T-helper 2 cell treated with Interferon-gamma antibody and Interleukin-4, amounts not matched to agents 5 μg/mL and 100 μg/mL, for 36 hours (primary cell): ENCODE measurements around the gene TMEM263.
"Not testable (repeated sequence)": the region's sequence is repeated elsewhere in the genome, so short reads cannot be mapped to it uniquely, and the experiment has no call there.

ENCODE experiments used
- DNase-seq: peaks from one replicate; pipeline ENCODE4 v3.0.0; 2021; ENCODE audit warnings: low spot score
- H3K27ac Mint-ChIP-seq: one replicate; pipeline ENCODE4 v1.8.0; 2021; ENCODE audit warnings: mild to moderate bottlenecking, mixed read lengths
- H3K27me3 Mint-ChIP-seq: one replicate; pipeline ENCODE4 v1.8.0; 2021; ENCODE audit warnings: low read depth, mixed read lengths
- H3K36me3 Mint-ChIP-seq: one replicate; pipeline ENCODE4 v1.8.0; 2021; ENCODE audit warnings: low read depth, mixed read lengths
- H3K4me1 Mint-ChIP-seq: one replicate; pipeline ENCODE4 v1.8.0; 2021; ENCODE audit warnings: low read depth, mixed read lengths
- H3K4me3 Mint-ChIP-seq: one replicate; pipeline ENCODE4 v1.8.0; 2022; ENCODE audit warnings: mild to moderate bottlenecking, moderate library complexity, mixed read lengths
- H3K9me3 Mint-ChIP-seq: one replicate; pipeline ENCODE4 v1.8.0; 2021; ENCODE audit warnings: mixed read lengths

TMEM263 gene

DNA sequence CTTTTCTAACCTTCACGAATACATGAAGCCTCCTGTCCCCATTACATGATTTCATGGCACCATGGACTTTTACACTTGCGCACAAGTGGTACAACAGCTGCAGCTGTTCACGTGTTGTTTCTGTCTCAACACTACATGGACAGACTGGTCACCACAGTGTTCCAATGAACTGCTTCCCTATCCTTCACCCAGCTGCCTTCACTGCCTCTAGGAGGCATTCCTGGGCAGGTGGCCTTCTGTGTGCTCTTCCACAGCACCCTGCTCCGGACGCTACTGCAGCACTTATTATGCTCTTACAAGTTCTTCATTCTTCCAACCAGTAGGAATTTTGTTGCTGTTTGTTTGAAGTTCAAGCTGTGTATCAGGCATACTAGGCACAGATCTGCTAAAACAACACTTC is 29.8 kb downstream of the TMEM263 start:
- no peaks in the 10 kb centered on the region for H3K9me3 Mint-ChIP-seq
- peaks cover 17% of the 10 kb centered on the region for H3K36me3 Mint-ChIP-seq
- no peaks in the 10 kb centered on the region for H3K27me3 Mint-ChIP-seq
- H3K4me3 Mint-ChIP-seq, result no peak overlapping the region
- H3K27ac Mint-ChIP-seq, result no peak overlapping the region
- H3K4me1 Mint-ChIP-seq, result peaks cover 25% of the 10 kb centered on the region
- DNase-seq, result no peak

DNA sequence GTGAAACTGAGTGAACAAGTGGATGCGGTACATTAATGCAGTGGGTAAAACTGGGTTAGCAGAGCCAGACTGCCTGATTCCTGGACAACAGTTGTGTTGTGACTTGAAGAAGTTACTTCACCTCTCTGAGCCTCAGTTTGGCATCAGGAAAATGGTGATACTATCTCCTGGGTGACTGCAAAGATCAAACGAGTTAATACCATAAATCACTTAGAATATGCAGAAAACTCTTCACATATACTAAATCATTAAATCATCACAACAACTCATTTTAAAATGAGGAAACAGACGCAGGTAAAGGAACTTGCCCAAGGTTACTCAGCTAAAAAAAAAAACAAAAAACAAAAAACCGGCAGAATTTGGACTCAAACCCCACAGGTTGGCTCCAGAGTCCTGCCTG is 30.4 kb downstream of the TMEM263 start:
- Mint-ChIP-seq H3K27me3 (no peaks in the 10 kb centered on the region), H3K27ac (no peak overlapping the region), H3K36me3 (peaks cover 17% of the 10 kb centered on the region), H3K4me3 (peak overlapping the region; percentile 91), H3K4me1 (peaks cover 25% of the 10 kb centered on the region), H3K9me3 (no peaks in the 10 kb centered on the region)
- DNase-seq, result no peak

DNA sequence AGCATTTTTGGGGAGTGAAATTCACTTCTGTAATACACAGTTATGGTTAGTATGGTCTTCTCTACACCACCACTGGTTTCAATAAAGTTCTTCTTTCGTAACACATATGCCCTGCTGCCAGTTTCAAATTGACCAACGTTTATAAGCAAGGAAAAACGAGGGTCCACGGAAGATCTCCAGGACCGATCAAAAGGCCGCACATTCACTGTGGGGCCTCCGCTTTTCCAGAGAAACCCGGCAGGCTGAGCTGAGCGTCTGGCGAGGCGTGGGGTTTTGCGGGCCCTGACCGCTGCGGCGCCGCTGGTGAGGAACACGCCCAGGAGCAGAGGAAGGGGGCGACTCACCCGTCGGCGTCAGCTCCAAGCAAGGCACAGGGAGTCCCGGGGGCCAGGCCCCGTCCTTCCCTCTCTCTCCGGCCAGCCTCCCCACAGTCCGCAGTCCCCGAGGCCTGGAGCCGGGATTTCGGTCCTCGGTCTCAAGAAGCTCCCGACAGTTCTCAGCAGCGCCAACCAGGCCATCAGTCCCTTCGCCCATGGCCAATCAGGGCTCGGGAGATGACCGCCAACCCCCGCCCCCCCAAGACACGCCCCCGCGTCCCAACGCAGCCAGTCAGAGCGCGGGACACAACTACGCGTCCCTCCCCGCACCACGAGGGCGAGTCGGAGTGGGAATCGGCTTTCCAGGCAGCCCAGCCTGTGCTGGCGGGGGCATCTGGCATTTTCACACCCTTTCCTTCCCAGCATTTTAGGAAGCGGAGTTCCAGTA is 31.1 kb downstream of the TMEM263 start, which contains the start of gene MTERF2:
TSS of gene MTERF2 (minus strand) at position 522 of the 765 bp plus-strand sequence. CDS start 8,432 bp downstream, outside the sequence.
- Mint-ChIP-seq H3K27me3 (no peaks in the 10 kb centered on the region), H3K4me1 (peaks cover 25% of the 10 kb centered on the region), H3K4me3 (peak within 1 kb of the TSS; percentile 91), H3K36me3 (peaks cover 17% of the 10 kb centered on the region), H3K9me3 (no peaks in the 10 kb centered on the region), H3K27ac (peak within 1 kb of the TSS; percentile 70)
- peak; percentile 69 for DNase-seq

DNA sequence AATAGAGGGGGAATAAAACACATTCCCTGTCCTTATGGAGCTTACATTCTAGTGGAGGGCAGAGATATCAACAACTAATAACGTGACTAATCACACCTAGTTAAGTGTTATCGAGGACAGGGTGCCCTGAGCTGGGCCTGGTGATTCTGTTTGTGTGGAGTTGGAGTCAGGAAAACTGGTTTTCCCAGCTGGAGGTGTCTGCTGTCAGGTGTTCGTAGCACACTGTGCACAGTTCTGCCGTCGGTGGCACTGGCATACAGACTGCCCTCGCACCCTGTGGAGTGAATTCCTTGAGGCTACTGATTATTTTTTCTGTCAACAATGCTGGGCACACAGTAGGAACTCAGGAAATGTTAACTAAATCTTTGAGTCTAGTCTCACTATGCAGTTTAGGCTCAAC is 32.1 kb downstream of the TMEM263 start:
- H3K27ac Mint-ChIP-seq, result no peak overlapping the region
- no peaks in the 10 kb centered on the region for H3K27me3 Mint-ChIP-seq
- H3K4me1 Mint-ChIP-seq, result peaks cover 25% of the 10 kb centered on the region
- DNase-seq, result no peak
- H3K9me3 Mint-ChIP-seq, result no peaks in the 10 kb centered on the region
- H3K4me3 Mint-ChIP-seq, result peak overlapping the region; percentile 91
- peaks cover 17% of the 10 kb centered on the region for H3K36me3 Mint-ChIP-seq

DNA sequence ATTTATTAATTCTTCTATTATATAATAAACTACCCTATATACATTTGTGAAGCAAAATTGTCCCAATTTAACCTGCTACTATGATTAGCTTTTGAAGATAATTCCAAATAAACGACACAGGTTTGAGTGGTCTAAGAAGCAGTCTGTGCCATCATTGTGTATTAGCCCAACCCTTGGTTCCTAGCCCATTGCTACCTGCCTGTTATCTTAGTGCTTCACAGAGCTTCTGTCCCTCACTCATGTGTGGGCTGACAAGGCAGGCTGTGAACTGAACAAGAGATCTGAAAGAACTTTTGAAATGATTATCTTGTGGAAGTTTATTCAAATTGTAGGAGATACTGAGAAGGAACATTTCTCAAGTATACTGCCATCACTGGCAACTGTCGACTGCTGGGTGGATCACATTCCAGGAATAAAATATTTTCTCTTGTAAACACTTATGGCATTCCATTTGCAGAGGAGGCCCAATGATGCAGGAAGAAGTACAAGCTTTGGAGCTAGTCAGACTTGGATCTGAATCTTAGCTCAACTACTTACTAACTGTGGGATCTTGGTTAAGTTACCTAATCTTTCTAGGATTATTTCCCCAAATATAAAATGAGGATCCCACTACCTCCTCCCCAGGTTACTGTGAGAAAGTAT is 39.0 kb downstream of the TMEM263 start:
- Mint-ChIP-seq H3K27me3 (no peaks in the 10 kb centered on the region), H3K4me3 (no peak overlapping the region), H3K36me3 (peaks cover 3% of the 10 kb centered on the region), H3K4me1 (no peaks in the 10 kb centered on the region), H3K9me3 (no peaks in the 10 kb centered on the region), H3K27ac (no peak overlapping the region)
- no peak for DNase-seq

DNA sequence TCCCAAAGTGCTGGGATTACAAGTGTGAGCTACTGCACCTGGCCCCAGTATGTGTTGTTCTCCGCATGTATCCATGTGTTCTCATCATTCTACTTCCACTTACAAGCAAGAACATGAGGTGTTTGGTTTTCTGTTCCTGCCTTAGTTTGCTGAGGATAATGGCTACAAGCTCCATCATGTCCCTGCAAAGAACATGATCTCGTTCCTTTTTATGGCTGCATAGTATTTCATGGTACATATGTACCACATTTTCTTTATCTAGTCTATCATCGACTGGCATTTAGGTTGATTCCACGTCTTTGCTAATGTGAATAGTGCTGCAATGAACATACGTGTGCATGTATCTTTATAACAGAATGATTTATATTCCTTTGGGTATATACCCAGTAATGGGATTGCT is 40.4 kb downstream of the TMEM263 start:
- H3K27me3 Mint-ChIP-seq, result not testable (repeated sequence)

DNA sequence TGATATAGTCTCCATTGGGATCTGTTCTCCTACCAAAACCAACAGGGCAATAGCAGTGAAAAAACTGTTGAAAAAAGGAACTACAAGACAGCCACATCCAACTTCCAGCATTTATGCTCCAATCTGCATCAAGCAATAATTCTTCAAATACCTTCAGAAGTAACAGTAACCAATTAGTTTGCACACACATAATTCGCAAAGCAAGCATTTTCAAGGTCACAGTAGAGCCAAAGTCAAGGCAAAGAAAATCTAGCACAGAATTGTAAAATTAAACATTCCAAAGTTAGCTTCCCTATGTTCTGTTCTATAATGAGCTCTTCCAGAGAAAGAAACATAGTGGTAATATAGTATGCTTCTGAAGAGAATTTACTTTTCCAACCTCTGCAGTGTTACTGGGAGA is 42.2 kb downstream of the TMEM263 start:
- peaks cover 9% of the 10 kb centered on the region for H3K36me3 Mint-ChIP-seq
- H3K9me3 Mint-ChIP-seq, result no peaks in the 10 kb centered on the region
- no peaks in the 10 kb centered on the region for H3K27me3 Mint-ChIP-seq
- no peaks in the 10 kb centered on the region for H3K4me1 Mint-ChIP-seq
- DNase-seq, result no peak
- H3K27ac Mint-ChIP-seq, result no peak overlapping the region
- H3K4me3 Mint-ChIP-seq, result no peak overlapping the region

More for the DNA sequence above, 40.4 kb downstream of the TMEM263 start:
- not testable (repeated sequence) for H3K9me3 Mint-ChIP-seq, DNase-seq, H3K4me3 Mint-ChIP-seq, H3K27ac Mint-ChIP-seq, H3K4me1 Mint-ChIP-seq, H3K36me3 Mint-ChIP-seq

DNA sequence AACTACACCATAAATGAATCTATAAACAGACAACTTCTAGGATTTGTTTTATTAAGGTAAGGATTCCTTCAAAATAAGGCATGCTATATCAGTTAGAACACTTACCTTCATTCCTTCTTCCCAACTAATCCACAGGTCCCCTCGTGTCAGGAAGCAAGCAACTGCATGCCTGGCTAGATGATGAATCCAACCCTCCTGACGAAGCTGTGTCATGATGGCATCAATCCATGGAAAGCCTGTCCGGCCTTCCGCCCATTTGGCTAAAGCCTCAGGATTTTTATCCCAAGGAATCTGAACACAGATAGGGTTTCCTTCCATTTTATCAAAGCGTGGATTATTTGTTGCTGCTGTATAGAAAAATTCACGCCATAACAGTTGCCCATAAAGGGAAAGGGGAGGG is 43.7 kb downstream of the TMEM263 start:
- no peak overlapping the region for H3K4me3 Mint-ChIP-seq
- no peaks in the 10 kb centered on the region for H3K9me3 Mint-ChIP-seq
- H3K4me1 Mint-ChIP-seq, result no peaks in the 10 kb centered on the region
- H3K27ac Mint-ChIP-seq, result no peak overlapping the region
- peaks cover 9% of the 10 kb centered on the region for H3K36me3 Mint-ChIP-seq
- no peak for DNase-seq
- no peaks in the 10 kb centered on the region for H3K27me3 Mint-ChIP-seq

DNA sequence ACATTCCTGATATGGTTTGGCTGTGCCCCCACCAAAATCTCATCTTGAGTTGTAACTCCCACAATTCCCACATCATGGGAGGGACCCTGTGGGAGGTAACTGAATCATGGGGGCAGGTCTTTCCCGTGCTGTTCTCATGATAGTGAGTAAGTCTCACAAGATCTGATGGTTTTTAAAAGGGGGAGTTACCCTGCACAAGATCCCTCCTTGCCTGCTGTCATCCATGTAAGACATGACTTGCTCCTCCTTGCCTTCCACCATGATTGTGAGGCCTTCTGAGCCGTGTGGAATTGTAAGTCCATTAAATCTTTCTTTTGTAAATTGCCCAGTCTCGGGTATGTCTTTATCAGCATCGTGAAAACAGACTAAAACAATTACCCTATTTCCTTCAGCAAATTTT is 47.0 kb downstream of the TMEM263 start:
- H3K27me3 Mint-ChIP-seq, DNase-seq, H3K27ac Mint-ChIP-seq, H3K4me3 Mint-ChIP-seq, H3K4me1 Mint-ChIP-seq, H3K36me3 Mint-ChIP-seq, H3K9me3 Mint-ChIP-seq: not testable (repeated sequence)

DNA sequence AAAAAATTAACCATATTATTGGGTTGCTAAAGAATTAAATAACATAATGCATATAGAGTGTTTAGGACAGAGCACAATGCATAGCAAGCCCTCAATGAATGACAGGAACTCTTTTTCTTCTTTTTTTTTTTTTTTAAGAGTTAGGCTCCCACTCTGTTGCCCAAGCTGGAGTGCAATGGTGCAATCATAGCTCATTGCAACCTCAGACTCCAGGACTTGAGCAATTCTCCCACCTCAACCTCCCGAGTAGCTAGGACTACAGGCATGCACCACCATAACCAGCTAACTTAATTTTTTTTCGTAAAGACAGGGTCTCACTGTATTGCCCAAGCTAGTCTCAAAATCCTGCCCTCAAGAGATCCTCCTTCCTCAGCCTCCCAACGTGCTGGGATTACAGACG is 51.7 kb downstream of the TMEM263 start:
- Mint-ChIP-seq H3K27me3 (no peaks in the 10 kb centered on the region), H3K4me3 (no peak overlapping the region), H3K4me1 (no peaks in the 10 kb centered on the region), H3K36me3 (peaks cover 4% of the 10 kb centered on the region), H3K9me3 (no peaks in the 10 kb centered on the region), H3K27ac (no peak overlapping the region)
- DNase-seq, result no peak

DNA sequence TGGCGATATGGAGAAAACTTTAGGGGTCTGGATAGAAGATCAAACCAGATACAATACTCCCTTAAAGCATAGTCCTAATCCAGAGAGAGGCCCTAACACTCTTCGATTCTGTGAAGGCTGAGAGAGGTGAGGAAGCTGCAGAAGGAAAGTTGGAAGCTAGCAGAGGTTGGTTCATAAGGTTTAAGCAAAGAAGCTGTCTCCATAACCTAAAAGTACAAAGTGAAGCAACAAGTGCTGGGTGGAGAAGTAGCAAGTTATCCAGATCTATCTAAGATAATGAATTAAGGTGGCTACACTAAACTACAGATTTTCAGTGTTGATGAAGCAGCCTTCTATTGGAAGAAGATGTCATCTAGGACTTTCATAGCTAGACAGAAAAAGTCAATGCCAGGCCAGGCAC is 55.8 kb downstream of the TMEM263 start:
- Mint-ChIP-seq H3K4me1 (no peaks in the 10 kb centered on the region), H3K36me3 (no peaks in the 10 kb centered on the region), H3K4me3 (no peak overlapping the region), H3K9me3 (no peaks in the 10 kb centered on the region), H3K27ac (no peak overlapping the region), H3K27me3 (no peaks in the 10 kb centered on the region)
- DNase-seq, result no peak

DNA sequence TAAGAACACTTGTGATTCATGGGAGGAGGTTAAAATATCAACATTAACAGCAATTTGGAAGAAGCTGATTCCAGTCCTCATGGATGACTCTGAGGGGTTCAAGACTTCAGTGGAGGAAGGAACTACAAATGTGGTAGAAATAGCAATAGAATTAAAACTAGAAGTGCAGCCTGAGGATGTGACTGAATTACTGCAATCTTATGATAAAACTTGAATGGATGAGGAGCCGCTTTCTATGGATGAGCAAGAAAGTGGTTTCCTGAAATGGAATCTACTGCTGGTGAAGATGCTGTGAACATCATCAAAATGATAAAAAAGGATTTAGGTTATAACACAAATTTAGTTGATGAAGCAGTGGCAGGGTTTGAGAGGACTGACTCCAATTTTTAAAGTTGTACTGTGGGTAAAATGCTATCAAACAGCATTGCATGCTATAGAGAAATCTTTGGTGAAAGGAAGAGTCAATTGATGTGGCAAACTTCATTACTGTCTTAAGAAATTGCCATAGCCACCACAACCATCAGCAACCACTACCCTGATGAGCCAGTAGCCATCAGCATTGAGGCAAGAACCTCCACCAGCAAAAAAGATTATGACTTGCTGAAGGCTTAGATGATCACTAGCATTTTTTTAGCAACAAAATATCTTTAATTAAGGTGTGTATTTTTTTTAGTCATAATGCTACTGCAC is 57.2 kb downstream of the TMEM263 start:
- no peak overlapping the region for H3K27ac Mint-ChIP-seq
- H3K9me3 Mint-ChIP-seq, result no peaks in the 10 kb centered on the region
- DNase-seq, result no peak
- no peaks in the 10 kb centered on the region for H3K36me3 Mint-ChIP-seq
- H3K4me1 Mint-ChIP-seq, result no peaks in the 10 kb centered on the region
- no peaks in the 10 kb centered on the region for H3K27me3 Mint-ChIP-seq
- H3K4me3 Mint-ChIP-seq, result no peak overlapping the region

DNA sequence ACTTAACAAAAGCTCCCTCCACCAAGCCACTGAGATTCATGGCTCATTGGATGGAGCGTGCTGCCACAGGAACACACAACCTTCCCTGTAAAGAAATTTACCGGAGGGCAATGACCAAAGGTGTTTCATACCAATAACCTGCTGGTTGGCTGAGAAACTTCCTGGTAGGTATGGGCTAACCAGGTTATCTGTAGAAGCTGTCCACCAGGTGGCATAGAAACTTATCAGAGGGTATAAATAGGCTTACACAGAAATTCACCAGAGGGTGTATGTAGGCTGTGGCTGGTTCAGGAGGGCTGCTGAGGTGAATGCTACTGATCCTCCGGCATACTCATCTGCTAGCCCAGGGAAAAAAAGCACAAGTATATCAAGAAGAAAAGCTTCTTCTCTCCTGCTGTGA is 58.3 kb downstream of the TMEM263 start:
- no peak for DNase-seq
- H3K27ac Mint-ChIP-seq, result no peak overlapping the region
- no peaks in the 10 kb centered on the region for H3K4me1 Mint-ChIP-seq
- H3K9me3 Mint-ChIP-seq, result no peaks in the 10 kb centered on the region
- H3K36me3 Mint-ChIP-seq, result no peaks in the 10 kb centered on the region
- no peak overlapping the region for H3K4me3 Mint-ChIP-seq
- no peaks in the 10 kb centered on the region for H3K27me3 Mint-ChIP-seq

DNA sequence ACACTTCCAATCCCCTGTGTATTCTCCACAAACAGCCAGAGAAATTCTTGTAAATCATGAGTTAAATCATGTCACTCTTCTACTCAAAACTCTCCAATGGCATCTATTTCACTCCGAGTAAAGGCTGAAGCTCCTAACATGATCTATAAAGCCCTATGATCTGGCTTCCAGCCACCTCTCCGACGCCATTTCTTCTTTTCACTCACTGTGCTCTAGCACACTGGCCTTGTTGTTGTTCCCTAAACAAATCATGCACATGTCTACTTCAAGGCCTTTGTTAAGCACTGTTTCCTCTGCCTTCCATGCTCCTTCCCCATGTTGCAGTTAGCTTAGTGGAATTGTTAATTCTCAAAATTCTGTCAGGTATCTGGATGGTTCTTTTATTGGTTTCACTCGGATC is 61.3 kb downstream of the TMEM263 start:
- Mint-ChIP-seq H3K9me3 (no peaks in the 10 kb centered on the region), H3K27me3 (no peaks in the 10 kb centered on the region), H3K36me3 (peaks cover 5% of the 10 kb centered on the region), H3K27ac (no peak overlapping the region), H3K4me1 (no peaks in the 10 kb centered on the region), H3K4me3 (no peak overlapping the region)
- no peak for DNase-seq
